WTC11 (cell line): ENCODE results near the gene ABHD17C. TPM values are rescaled to one million over a fixed set of nuclear protein-coding genes. Genes with fewer than 3 reads are reported as not detected.

Source experiments
- ATAC-seq: fragments of 200-7000 bp; cut with Tn5 transposase; 2 replicates; pipeline ENCODE4 v1.10.0; 2021; ENCODE audit warnings: mild to moderate bottlenecking, moderate library complexity
- CTCF ChIA-PET: fragments of 300-600 bp; sonication (Branson Sonifier 250); formaldehyde crosslinking; loops from one replicate; lab custom pipeline; 2021; ENCODE audit warnings: antibody characterized with exemption; lab: Charles Lee
- POLR2A ChIA-PET: fragments of 350-600 bp; sonication (Branson Sonifier 250); formaldehyde crosslinking; loops from one replicate; lab custom pipeline; 2021; ENCODE audit warnings: antibody characterized with exemption; lab: Charles Lee
- DNase-seq: peaks from one replicate; pipeline ENCODE4 v3.0.0; 2021; ENCODE audit warnings: low spot score
- H3K27ac Mint-ChIP-seq: 2 replicates; pipeline ENCODE4 v1.8.0; 2021; ENCODE audit warnings: mixed read lengths
- H3K27me3 Mint-ChIP-seq: 2 replicates; pipeline ENCODE4 v1.8.0; 2021; ENCODE audit warnings: low read depth, mild to moderate bottlenecking, moderate library complexity, mixed read lengths
- H3K36me3 Mint-ChIP-seq: 2 replicates; pipeline ENCODE4 v1.8.0; 2021; ENCODE audit warnings: mixed read lengths
- H3K4me1 Mint-ChIP-seq: 2 replicates; pipeline ENCODE4 v1.8.0; 2022; ENCODE audit warnings: mixed read lengths
- H3K4me3 Mint-ChIP-seq: 2 replicates; pipeline ENCODE4 v1.8.0; 2021; ENCODE audit warnings: mild to moderate bottlenecking, moderate library complexity, mixed read lengths
- H3K9me3 Mint-ChIP-seq: 2 replicates; pipeline ENCODE4 v1.8.0; 2021; ENCODE audit warnings: mixed read lengths
- CREB1 ChIP-seq: sonication (generic); formaldehyde crosslinking; IDR thresholded peaks from 2 replicates; pipeline ENCODE4 v1.8.0; 2023; ENCODE audit warnings: mild to moderate bottlenecking, missing genetic modification reagents
- ELF4 ChIP-seq: sonication (generic); formaldehyde crosslinking; IDR thresholded peaks from 2 replicates; pipeline ENCODE4 v1.8.1; 2022; ENCODE audit warnings: low read depth, mild to moderate bottlenecking, moderate library complexity, missing genetic modification reagents
- FOXK1 ChIP-seq: sonication (generic); formaldehyde crosslinking; IDR thresholded peaks from 2 replicates; pipeline ENCODE4 v1.8.0; 2022; ENCODE audit warnings: mild to moderate bottlenecking, moderate library complexity, missing genetic modification reagents
- FOXP1 ChIP-seq: sonication (generic); formaldehyde crosslinking; IDR thresholded peaks from 2 replicates; pipeline ENCODE4 v1.8.0; 2022; ENCODE audit warnings: missing genetic modification reagents, mild to moderate bottlenecking, moderate library complexity, borderline replicate concordance
- FOXP4 ChIP-seq: sonication (generic); formaldehyde crosslinking; IDR thresholded peaks from 2 replicates; pipeline ENCODE4 v1.8.0; 2022; ENCODE audit warnings: mild to moderate bottlenecking, missing genetic modification reagents
- JAZF1 ChIP-seq: fragments of 250-450 bp; sonication (Bioruptor Pico); IDR thresholded peaks from 2 replicates; pipeline ENCODE4 v1.9.0; 2021; ENCODE audit warnings: moderate library complexity, mild to moderate bottlenecking, inconsistent platforms
- JUN ChIP-seq: sonication (generic); formaldehyde crosslinking; IDR thresholded peaks from 2 replicates; pipeline ENCODE4 v1.8.0; 2023; ENCODE audit warnings: mild to moderate bottlenecking, missing genetic modification reagents
- KAT7 ChIP-seq: sonication (generic); formaldehyde crosslinking; IDR thresholded peaks from 2 replicates; pipeline ENCODE4 v1.8.1; 2023; ENCODE audit warnings: missing genetic modification reagents, mild to moderate bottlenecking, borderline replicate concordance
- MLX ChIP-seq: sonication (generic); formaldehyde crosslinking; IDR thresholded peaks from 2 replicates; pipeline ENCODE4 v1.8.1; 2023; ENCODE audit warnings: mild to moderate bottlenecking, missing genetic modification reagents, moderate library complexity
- NFYB ChIP-seq: sonication (generic); formaldehyde crosslinking; conservative IDR thresholded peaks from 2 replicates; pipeline ENCODE4 v1.8.0; 2022; ENCODE audit warnings: low read depth, missing genetic modification reagents
- PRRX2 ChIP-seq: fragments of 250-450 bp; sonication (Bioruptor Pico); IDR thresholded peaks from 2 replicates; pipeline ENCODE4 v1.8.0; 2021; ENCODE audit warnings: mild to moderate bottlenecking
- SMAD4 ChIP-seq: sonication (generic); formaldehyde crosslinking; IDR thresholded peaks from 2 replicates; pipeline ENCODE4 v1.8.0; 2022; ENCODE audit warnings: mild to moderate bottlenecking, missing genetic modification reagents
- STAT6 ChIP-seq: sonication (generic); formaldehyde crosslinking; conservative IDR thresholded peaks from 2 replicates; pipeline ENCODE4 v1.8.1; 2023; ENCODE audit warnings: mild to moderate bottlenecking, low read depth, missing genetic modification reagents, moderate library complexity
- TCF7 ChIP-seq: sonication (generic); formaldehyde crosslinking; IDR thresholded peaks from 2 replicates; pipeline ENCODE4 v1.8.0; 2022; ENCODE audit warnings: mild to moderate bottlenecking, low read depth, missing genetic modification reagents, moderate library complexity
- ZNF121 ChIP-seq: sonication (generic); formaldehyde crosslinking; IDR thresholded peaks from 2 replicates; pipeline ENCODE4 v1.8.0; 2023; ENCODE audit warnings: missing genetic modification reagents
- ZNF263 ChIP-seq: sonication (generic); formaldehyde crosslinking; IDR thresholded peaks from 2 replicates; pipeline ENCODE4 v1.8.1; 2022; ENCODE audit warnings: low read depth, mild to moderate bottlenecking, moderate library complexity, missing genetic modification reagents
- ZNF281 ChIP-seq: sonication (generic); formaldehyde crosslinking; IDR thresholded peaks from 2 replicates; pipeline ENCODE4 v1.8.0; 2023; ENCODE audit warnings: mild to moderate bottlenecking, missing genetic modification reagents
- ZNF512 ChIP-seq: sonication (generic); formaldehyde crosslinking; IDR thresholded peaks from 2 replicates; pipeline ENCODE4 v1.8.1; 2022; ENCODE audit warnings: missing genetic modification reagents, borderline replicate concordance
- ZNF532 ChIP-seq: fragments of 250-450 bp; sonication (Bioruptor Pico); IDR thresholded peaks from 2 replicates; pipeline ENCODE4 v1.9.0; 2021; ENCODE audit warnings: mild to moderate bottlenecking, borderline replicate concordance
- total RNA-seq: library from RNA; stranded (reverse); gene quantifications from 3 replicates; pipeline ENCODE4 v1.2.3, GENCODE V29; 2021

Gene ABHD17C
- total RNA-seq, 1 experiment from 2014 or later, result 29.0 TPM

GRCh38 chr15:80764535-80764934 lies 69.4 kb downstream of the ABHD17C start:
- no peak overlapping the region for H3K27ac Mint-ChIP-seq
- no peak for ATAC-seq
- no peaks in the 10 kb centered on the region for H3K27me3 Mint-ChIP-seq
- TF ChIP-seq STAT6 (no peak), JAZF1 (CRISPR knock-in tag) (no peak), JUN (CRISPR knock-in tag) (no peak), ZNF281 (CRISPR knock-in tag) (no peak)
- TF ChIP-seq, all 79 proteins: peak for 0
- Mint-ChIP-seq H3K36me3 (no peaks in the 10 kb centered on the region), H3K4me1 (peaks cover 5% of the 10 kb centered on the region), H3K9me3 (peaks cover 6% of the 10 kb centered on the region), H3K4me3 (no peak overlapping the region)
- POLR2A ChIA-PET, result no interaction called here
- CTCF ChIA-PET, result interaction anchor here (1.1 to 1.5 kb wide), 2 partner anchors 12 to 15 kb away, joined by 4 to 9 read pairs; partner anchors contain the start of gene CEMIP
- no peak for DNase-seq

- Mint-ChIP-seq H3K9me3 (peaks cover 9% of the 10 kb centered on the region), H3K4me1 (peaks cover 5% of the 10 kb centered on the region), H3K27ac (no peak overlapping the region), H3K36me3 (no peaks in the 10 kb centered on the region), H3K27me3 (no peaks in the 10 kb centered on the region), H3K4me3 (no peak overlapping the region)
- DNase-seq (no peak), ATAC-seq (no peak)
- ChIA-PET POLR2A (no interaction called here), CTCF (interaction anchor here (1.7 kb wide), 1 partner anchor 10 kb away, joined by 9 read pairs; no protein-coding TSS in a partner anchor)
- TF ChIP-seq FOXK1 (CRISPR knock-in tag) (no peak), ZNF263 (no peak), ZNF512 (no peak), FOXP4 (no peak), JAZF1 (CRISPR knock-in tag) (no peak), CREB1 (CRISPR knock-in tag) (no peak), ZNF532 (CRISPR knock-in tag) (no peak), MLX (CRISPR knock-in tag) (no peak), NFYB (CRISPR knock-in tag) (no peak), ZNF121 (CRISPR knock-in tag) (no peak), KAT7 (CRISPR knock-in tag) (no peak), PRRX2 (CRISPR knock-in tag) (no peak), FOXP1 (no peak), TCF7 (CRISPR knock-in tag) (no peak), SMAD4 (CRISPR knock-in tag) (no peak), ELF4 (CRISPR knock-in tag) (no peak)
Observed at GRCh38 chr15:80766275-80766674, 71.2 kb downstream of the ABHD17C start.
